SHP77 treated with DMSO at 0.1 percent for 48 hours (cell line): ENCODE results near the gene CDKN3.

Experiments used
- DNase-seq: peaks from one replicate; lab custom pipeline; 2025; lab: John Stamatoyannopoulos, UW

CDKN3 gene, protein sequence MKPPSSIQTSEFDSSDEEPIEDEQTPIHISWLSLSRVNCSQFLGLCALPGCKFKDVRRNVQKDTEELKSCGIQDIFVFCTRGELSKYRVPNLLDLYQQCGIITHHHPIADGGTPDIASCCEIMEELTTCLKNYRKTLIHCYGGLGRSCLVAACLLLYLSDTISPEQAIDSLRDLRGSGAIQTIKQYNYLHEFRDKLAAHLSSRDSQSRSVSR

DNA sequence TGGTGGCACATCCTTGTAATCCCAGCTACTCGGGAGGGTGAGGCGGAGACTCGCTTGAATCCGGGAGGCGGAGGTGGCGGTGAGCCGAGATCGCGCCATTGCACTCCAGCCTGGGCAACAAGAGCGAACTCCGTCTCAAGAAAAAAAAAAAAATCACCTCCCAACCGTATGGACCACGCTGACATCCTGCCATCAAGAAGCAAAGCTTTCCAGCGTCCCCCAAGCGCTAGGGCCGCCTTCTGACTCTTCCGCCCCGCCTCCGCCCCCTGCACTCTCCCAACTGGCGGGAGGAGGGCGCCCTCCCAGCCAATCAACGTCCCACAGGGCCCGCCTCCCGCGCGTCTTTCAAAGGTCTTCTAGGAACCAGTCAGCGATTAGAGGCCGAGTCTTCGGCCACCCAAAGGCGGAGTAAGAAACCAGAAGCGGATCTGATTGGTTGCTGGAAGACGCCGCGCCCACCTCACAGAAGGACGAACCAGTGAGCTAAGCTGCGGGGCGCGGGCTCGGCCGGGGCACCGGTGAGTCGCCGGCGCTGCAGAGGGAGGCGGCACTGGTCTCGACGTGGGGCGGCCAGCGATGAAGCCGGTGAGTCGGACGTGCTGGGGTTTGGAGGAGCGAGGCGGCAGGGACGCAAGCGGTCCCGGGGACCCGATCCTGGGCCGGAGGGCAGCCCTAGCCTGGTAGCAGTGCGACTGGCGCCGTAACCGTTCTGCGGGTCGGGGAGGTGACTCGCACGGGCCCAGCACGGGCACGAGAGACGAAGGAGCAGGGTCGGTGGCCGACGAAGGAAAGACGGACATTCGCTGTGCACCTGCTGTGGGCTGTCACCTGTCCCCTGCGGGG lies at the start of gene CDKN3:
TSS of gene CDKN3 (plus strand) at position 515 of the 843 bp plus-strand sequence. CDS start at position 577, 62 bp downstream.
- DNase-seq = peak; percentile 98

DNA sequence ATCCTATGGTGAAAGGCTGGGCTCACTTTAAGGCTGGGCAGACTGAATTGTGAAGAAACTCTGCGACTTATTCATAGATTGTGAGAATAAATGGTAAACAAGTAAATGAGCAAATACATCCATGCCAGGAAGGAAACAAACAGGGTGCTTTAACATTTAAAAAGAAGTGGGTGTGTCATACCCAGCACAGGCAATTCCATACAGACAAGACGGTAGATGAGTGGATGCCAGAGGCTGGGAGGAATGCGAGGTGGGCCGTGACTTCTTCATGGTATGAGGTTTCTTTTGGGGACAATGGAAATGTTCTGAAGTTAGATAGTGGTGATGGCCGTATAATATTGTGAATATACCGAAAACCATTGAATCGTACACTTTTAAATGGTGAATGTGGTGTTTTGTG lies 49.8 kb upstream of the CDKN3 start:
- no peak for DNase-seq

DNA sequence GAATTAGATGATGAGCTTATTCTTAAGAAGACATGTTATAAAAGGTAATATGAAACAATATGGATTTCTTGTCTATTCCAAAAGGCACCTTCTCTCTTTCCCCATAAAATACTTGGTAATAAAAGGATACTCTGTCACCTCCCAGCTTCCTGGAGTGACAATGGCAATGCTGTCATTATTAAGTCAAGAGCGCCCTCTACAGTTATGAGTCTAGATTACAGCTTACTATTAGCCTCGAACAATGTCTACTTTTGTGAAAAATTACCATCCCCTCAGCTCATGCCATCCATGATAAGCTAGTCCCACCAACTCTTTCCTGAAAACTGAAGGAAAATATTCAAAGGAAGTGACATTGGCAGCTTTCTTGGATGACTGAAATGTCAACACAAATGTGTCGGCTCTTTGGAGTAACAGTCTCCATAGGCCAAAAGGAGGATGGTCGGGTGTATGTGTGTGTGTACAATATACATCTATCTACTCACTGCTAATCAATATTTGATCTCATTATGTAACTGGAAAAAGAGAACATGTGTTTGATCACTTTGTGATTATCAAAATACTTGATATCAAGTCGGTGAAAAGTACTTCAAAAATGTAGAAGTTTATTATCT lies 48.7 kb upstream of the CDKN3 start:
- DNase-seq = peak; percentile 37

DNA sequence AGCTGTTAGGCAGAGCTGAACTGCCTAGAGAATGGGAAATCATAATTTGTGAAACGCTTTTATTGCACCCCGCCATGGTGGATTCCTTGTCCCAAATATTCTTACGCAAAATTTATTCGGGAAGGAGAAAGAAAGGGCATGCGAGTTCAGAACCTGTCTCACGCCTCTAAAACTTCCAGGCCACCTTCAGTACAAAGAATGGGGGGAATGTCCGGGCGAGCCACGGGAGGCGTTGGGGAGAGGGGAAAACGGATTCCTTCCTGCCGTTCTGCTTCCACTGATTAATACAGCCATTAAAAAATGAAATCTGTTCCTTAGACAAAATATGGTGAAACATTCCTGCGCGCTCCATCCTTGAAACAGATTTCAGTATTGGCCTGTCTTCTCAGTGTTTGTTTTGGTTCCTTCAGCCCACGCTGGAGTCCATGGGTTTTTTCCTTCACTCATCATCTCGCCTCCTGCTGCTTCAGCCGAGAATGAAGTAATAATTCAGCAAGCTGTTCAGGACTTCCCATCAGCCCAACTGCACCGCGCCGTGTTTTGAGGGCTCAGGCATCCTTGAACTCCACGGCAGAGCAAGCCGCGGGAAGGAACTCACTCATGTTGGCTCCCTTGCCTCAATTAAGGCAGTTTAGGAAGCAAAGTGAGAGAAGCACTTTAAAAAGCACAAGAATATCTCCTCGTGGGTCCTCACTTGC lies 47.7 kb upstream of the CDKN3 start:
- no peak for DNase-seq

DNA sequence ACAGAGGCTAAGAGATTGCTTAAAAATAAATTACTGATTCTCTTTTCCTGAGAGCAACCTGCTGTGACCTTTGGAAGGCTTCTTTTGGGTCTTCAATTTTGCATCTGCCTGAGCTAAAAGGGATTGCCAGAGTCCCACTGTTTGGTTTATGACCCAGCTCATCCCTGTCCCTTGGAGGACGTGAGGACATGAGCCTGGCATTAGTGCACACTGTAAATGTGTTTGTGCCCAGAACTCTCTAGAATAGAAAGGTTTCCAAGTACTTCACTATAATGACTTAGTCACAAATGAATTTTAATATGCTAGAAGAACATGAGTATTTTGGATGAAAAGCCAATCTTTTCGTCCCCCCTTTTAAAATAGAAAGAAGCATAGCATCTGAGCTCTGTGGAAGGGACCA lies 47.1 kb upstream of the CDKN3 start:
- no peak for DNase-seq

DNA sequence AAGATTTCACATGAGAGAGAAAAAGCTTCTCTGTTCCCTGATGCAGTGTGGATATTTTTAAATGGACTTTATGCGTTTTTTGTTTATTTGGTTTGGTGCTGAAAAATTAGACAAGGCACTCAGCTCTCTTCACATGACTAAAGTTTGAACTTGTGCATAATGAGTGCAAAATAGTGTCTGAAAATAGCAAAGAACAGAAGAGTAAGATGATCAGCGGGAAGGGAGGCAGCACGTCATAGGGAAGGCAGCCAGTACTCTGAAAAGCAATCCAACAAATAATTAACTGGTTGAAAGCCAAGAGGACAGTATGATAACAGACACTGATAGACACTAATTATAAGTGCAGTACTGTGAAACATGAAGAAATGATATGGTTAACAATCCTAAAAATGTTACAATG lies 46.6 kb upstream of the CDKN3 start:
- DNase-seq = no peak

DNA sequence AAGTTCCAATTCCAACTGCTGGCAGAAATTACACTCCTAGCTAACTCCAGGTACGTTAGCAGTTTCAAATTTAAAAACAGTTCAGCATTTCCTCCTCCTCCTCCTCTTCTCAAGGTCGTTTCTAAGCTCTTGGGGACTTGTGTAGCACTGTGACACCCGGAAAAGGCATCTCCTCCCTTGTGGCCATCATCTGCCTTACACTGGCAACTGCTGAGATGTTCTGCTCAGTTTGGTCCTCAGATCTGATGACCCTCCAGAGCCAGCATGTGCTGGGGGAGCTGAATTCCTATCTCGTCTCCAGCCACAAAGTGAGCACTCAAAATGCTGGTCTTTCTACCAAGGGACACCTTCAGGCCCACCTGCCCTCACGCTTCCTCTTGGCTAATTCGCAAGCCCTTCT lies 43.5 kb upstream of the CDKN3 start:
- DNase-seq = no peak

DNA sequence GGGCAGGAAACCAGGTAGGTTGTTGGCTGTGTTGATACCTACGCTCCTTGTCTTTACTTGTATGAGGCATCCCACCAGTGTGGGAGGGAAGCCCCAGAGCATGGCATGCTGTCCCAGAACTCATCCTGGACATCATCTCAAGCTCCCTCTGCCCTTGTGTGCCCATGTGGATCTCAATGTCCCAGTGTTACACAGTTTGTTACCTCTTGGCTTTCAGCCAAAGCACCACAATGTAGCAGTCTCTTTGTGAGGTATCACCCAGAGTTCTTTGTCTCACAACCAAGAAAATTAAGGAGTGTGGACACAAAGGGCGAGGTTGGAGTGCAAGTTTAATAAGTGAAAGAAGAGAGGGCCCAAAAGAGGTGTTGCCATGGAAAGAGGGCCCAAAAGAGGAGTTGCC lies 43.1 kb upstream of the CDKN3 start:
- no peak for DNase-seq

DNA sequence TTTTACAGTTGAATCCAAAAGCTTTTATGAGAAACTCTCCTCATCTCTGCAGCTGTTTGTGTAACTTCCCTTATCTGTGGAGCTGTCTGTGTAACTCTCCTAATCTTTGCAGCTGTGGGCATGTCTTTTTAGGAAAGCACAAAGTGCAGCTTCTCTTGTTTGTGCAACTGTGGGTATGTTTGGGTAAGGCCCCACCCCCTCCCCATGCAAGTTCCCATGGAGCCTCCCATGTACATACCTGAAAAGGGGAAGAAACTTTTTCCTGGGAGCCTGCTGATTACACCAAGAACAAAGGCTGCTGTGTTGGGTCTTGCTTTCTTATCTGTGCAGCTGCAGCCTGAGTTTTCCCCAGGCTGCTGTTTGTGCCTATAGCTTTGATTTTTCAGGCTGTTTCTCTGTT lies 42.7 kb upstream of the CDKN3 start:
- no peak for DNase-seq

DNA sequence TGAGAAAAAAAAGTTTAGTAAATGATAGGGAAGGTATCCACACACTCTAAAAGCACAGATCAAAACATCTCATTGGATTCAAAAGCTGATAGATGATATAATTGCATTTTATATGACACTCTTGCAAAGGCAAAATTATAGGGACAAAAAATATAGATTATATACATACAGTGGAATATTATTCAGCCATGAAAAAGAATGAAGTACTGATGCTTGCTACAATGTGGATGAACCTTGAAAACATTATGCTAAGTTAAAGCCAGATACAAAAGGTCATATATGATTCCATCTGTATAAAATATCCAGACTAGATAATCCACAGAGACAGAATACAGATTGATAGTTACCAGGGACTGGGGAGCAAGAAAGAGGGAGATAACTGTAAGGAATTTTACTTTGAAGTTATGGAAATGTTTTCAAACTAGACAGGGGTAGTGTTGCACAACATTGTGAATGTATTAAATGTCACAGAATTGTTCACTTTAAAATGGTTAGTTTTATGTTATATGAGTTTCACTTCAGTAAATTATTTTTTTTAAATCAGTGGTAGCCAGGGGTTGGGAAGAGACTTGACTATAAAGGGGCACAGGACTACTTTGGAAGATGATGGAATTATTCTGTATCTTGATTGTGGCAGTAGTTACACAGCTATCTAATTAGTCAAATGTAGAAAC lies 41.7 kb upstream of the CDKN3 start:
- DNase-seq = no peak

DNA sequence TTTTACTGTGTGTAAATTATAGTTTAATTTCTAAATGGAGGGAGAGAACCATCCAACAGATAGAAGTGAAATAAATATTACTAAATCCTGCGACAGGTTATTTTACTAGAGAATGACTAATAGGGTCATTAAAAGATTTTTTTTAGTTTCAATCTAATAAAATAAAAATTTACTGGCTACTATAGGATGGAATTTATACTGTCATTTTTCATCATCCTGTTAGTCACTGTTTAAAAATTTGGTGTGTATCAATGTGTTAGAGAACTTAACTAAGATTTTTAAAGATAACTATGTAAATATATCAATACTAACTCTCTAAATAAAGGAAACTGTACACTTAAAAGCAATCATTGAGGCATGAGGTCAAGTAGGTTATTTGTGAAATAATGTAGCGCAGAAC lies 41.1 kb upstream of the CDKN3 start:
- DNase-seq = no peak

DNA sequence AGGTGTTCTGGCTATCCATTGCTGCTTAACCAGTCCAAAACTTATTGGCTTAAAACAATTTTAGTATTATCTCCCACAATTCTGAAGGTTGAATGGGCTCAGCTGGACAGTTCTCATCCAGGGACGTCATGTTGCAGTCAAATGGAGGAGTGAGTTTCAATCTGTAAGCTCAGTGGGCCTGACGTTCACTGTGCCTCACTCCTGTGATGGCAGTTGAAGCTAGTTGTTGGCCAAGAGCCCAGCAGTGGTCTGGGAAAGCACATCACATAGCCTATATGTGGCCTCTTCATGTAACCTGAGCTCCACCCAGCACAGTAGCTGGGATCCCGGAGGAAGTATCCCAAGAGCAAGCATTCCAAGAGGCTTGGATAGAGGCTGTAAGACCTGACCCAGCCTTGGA lies 40.6 kb upstream of the CDKN3 start:
- peak; percentile 40 for DNase-seq

DNA sequence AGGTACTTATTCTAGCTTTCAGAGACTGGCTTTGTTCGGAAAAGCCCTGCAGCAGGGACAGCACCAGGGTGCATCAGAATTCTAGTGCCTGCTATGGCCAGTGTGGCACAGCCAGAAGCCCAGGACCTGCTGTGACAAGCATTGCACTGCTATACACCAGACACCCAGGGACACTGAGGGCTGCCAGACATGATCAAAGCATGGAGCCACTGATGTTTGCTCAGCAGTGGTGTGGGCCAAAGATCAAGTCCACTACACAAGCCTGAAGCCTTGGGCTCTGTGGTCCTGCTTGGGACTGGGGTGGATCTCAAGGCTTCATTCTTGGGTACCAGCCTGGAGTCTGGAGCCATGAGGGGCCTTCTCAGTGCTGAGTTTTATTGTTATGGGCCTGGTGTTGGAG lies 36.1 kb upstream of the CDKN3 start:
- DNase-seq = no peak

DNA sequence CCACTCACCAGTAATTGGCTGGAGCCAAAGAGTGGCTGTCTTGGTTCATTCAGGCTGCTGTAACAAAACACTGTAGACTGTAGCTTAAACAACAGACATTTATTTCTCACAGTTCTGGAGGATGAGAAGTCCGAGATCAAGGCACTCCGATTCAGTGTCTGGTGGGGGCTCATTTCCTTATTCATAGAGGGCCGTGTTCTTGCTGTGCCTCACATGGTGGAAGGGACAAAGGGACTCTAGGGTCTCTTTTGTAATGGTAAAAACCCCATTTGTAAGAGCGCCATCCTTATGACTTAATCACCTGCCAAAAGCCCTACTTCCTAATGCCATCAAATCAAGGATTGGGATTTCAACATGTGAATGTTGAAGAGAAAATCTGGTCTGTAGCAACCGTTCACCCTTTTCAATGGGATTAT lies 34.7 kb upstream of the CDKN3 start:
- no peak for DNase-seq

DNA sequence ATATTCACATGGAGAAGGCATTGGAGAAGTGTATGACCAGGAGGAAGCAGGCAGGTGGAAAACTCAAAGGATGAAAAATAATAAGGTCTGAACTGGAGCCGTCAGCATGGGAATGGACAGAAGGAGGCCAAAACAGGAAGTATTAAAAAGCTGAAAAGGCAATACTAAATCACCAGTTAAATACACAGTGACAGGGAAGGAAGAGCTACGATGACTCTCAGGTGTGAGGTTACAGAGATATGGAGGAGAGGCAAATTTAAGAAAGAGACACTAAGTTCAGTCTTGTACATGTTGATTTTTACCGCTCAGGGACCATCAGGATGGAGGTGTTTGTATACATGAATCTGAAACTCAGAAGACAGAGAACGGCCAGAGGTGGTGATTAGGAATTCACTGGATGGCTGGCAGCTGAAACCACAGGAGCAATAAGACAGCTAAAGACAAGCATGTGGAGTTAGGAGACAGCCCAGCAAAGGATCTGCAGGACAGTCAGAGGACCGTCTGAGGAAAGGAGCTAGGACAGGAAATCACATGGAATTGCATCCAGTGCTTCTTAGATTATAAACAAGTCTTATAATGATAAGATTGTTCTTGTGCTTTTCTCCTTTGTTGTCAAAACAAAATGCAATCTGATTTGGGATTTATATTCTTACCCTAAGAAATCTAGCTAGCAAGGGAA lies 33.9 kb upstream of the CDKN3 start:
- DNase-seq = no peak

DNA sequence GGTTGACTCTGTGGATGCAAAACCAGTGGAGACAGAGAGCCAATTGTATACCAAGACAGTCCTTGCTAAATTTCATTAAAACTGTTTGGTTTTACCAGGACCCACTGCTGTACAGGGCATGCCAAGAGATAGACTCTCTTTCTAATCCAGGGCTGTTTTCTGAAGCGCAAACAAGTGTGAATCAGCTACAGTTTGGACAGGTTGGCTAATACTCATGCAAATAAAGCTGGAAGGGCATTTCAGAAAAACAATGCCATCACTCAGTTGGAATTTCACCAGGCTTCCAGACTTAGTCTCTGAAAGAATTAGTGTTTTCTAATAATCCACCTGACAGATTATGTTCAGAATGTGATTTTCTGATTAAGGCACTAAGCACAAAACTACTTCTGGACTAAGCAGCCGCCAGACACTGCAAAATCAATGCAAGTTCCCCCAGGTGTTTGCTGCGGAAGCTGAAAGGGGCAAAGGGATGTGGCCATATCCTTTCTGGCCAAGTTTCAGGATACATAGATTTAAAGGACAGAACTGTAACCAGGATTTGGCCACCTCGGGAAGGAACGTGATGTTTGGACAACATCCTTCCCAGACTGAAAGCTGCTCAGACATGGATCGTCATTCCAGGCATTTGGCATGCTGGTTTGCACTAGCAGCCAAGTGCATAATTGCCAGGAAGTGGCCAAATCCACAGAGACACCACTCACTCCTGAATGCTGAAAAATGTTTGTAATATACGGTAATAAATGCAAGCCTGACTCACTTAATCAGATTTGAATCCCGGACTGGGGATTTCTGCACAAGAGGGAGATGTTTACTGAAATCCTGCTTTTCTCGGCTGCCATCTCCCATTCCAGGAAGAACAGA lies 32.0 kb upstream of the CDKN3 start:
- DNase-seq = no peak

DNA sequence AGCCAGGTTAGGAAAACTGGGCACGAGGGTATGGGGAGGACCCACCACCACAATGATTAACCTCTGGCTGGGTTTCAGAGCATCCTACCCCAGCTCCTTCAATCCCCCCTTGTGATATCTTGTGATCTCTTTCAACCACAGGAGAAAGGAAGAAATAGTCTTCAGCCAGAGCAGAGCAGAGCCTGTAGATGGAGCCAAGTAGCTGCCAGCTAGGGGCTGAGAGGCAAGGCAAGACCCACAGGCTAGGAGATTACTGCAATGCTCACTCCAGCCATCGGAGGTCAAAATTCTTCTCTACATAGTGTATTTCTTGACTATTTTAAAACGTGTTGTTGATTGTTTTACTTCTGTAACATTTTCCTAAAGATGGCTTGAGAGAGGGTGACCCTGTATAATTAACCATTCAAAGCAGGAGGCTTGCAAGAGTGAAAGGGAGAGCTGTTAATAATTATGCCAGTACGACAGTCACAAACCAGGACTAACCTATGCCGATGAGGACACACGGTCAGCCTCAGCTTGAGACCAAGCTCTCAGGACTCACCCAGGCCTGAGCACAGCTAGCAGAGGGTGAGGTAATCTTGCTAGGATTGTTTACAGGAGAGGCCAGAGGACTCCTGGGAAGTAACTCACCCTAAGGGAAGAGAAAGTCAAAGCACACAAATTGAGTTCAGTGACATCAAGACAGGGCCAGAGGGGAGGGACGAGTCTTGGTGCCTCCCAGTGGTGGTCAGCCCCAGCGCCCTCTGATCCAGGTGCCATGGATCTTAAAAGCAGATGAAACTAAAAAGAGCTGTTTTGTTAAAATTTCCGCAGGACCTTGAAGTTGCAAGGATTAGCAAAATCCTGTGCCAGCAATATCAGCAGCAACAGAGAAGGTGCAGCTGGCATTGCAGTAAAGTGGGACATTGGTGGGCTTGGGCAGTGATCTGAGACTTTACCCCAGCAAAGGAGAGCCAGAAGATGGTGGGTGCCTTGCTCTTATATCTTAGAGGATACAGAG lies 29.8 kb upstream of the CDKN3 start:
- peak; percentile 18 for DNase-seq

DNA sequence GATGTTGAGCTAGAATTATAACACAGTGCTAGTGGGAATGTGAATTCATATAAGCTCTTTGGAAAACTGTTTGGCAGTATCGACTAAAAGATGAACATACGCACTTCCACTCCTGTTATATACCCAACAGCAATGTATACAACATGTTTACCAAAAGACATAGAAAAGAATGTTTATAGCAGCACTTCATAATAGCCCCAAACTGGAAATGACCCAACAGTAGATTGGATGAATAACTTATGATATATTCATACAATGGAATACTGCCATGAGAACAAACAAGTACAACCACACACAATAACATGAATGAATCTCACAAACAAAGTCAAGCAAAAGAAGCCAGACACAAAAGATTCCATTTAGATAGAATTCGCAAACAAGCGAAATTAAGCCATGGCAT lies 28.5 kb upstream of the CDKN3 start:
- no peak for DNase-seq

DNA sequence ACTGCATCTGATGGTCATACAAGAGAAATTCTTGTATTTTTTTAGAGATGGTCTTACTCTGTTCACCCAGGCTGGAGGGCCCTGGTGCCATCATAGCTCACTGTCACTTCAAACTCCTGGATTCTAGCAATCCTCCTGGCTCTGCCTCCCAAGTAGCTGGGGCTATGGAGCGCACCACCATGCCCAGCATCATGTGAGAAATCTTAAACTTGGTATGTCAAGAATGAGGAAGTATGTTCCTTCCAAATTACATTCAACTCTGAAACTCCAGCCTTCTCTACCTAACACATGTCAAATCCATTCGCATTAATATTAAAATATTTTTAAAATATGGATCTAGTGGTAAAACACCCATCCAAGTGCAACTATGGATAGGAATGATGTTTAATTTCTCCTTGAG lies 27.5 kb upstream of the CDKN3 start:
- DNase-seq = no peak
